ENCODE measurements around the gene WNT1. TPM values are rescaled to one million over a fixed set of nuclear protein-coding genes. Genes with fewer than 3 reads are reported as not detected.

The WNT1 gene
- total and polyA plus RNA-seq, 4 donors, result 0.09 to 0.20 (median 0.15) TPM; not detected in 1

GRCh38 chr12:49020441-49020840 is 42.3 kb downstream of the WNT1 start:
- no peak overlapping the region for H3K27ac ChIP-seq (ENCODE audit: low read depth in 1 of 2, low read length in 1 of 2)
- TF ChIP-seq, protein P1, sequence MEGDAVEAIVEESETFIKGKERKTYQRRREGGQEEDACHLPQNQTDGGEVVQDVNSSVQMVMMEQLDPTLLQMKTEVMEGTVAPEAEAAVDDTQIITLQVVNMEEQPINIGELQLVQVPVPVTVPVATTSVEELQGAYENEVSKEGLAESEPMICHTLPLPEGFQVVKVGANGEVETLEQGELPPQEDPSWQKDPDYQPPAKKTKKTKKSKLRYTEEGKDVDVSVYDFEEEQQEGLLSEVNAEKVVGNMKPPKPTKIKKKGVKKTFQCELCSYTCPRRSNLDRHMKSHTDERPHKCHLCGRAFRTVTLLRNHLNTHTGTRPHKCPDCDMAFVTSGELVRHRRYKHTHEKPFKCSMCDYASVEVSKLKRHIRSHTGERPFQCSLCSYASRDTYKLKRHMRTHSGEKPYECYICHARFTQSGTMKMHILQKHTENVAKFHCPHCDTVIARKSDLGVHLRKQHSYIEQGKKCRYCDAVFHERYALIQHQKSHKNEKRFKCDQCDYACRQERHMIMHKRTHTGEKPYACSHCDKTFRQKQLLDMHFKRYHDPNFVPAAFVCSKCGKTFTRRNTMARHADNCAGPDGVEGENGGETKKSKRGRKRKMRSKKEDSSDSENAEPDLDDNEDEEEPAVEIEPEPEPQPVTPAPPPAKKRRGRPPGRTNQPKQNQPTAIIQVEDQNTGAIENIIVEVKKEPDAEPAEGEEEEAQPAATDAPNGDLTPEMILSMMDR (IDR thresholded peaks at IDR 0.05; ENCODE audit: control extremely low read depth, extremely low read depth), result no peak
- no peak for DNase-seq
- H3K27me3 ChIP-seq (ENCODE audit: control insufficient read depth in 3 of 3, insufficient read depth in 3 of 3, low read length in 2 of 3), result no peaks in the 10 kb centered on the region
- no peak for ATAC-seq (ENCODE audit: insufficient read depth, low FRiP score)
- no peaks in the 10 kb centered on the region for H3K9me3 ChIP-seq (ENCODE audit: control insufficient read depth in 4 of 4, insufficient read depth in 3 of 4, low read length in 3 of 4)
- peaks cover 20 to 37% (median 30%) of the 10 kb centered on the region in 4 donors for H3K36me3 ChIP-seq (ENCODE audit: control insufficient read depth in 4 of 4, insufficient read depth in 4 of 4, low read length in 4 of 4)
- 79 to 86% methylated on average over 6 of the region's 6 CpGs for WGBS, 2 donors
- no peak overlapping the region for H3K9ac ChIP-seq (ENCODE audit: insufficient read depth in 1 of 2, low read length in 2 of 2)
- H3K4me3 ChIP-seq, result no peak overlapping the region
- peaks cover 0 to 14% (median 4%) of the 10 kb centered on the region in 5 donors for H3K4me1 ChIP-seq (ENCODE audit: control insufficient read depth in 5 of 5, insufficient read depth in 5 of 5, low read length in 5 of 5)

DNA sequence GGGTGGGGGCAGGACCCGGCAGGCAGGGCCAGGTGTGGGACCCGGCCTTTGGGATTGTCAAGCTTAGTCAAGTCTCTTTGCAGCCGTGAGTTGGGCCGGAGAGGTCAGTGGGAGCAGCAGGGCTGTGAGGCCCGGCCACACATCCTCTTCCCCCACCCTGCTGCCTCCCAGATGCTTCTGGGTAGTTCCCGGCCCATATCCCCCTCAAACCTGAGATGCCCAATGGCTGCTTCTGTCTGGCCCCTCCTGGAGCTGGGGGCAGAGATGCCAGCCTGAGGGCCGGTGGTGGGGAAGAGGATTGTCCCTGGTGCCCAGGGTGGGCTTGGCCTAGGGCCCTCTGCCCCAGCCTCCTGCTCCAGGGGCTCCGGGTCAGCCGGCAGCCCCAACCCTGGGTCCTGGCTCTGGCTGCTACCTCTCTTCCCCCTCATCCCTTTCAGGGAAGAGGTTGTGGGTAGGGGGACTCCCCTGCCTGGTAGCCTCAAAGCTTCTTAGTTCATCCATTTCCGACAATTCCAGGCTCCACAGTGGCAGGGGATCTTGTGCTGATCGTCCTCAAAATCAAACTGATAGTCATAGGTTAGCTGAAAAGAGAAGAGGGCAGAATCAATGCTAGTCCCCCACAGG is 43.3 kb downstream of the WNT1 start:
- 83 to 91% methylated on average over 11 of the region's 11 CpGs for WGBS, 2 donors
- H3K4me3 ChIP-seq, result no peak overlapping the region
- peaks cover 30 to 44% (median 36%) of the 10 kb centered on the region in 4 donors for H3K36me3 ChIP-seq (ENCODE audit: control insufficient read depth in 4 of 4, insufficient read depth in 4 of 4, low read length in 4 of 4)
- H3K9me3 ChIP-seq (ENCODE audit: control insufficient read depth in 4 of 4, insufficient read depth in 3 of 4, low read length in 3 of 4), result peaks cover 0 to under 1% (median 0%) of the 10 kb centered on the region in 4 donors
- ATAC-seq (ENCODE audit: insufficient read depth, low FRiP score) (no peak), DNase-seq (no peak)
- H3K27ac ChIP-seq (ENCODE audit: low read depth in 1 of 2, low read length in 1 of 2), result no peak overlapping the region
- no peaks in the 10 kb centered on the region for H3K27me3 ChIP-seq (ENCODE audit: control insufficient read depth in 3 of 3, insufficient read depth in 3 of 3, low read length in 2 of 3)
- TF ChIP-seq, protein P1 (IDR thresholded peaks at IDR 0.05; ENCODE audit: control extremely low read depth, extremely low read depth), result no peak
- no peak overlapping the region for H3K9ac ChIP-seq (ENCODE audit: insufficient read depth in 1 of 2, low read length in 2 of 2)
- H3K4me1 ChIP-seq (ENCODE audit: control insufficient read depth in 5 of 5, insufficient read depth in 5 of 5, low read length in 5 of 5), result peaks cover 0 to 14% (median 4%) of the 10 kb centered on the region in 5 donors

GRCh38 chr12:49022558-49023178 is 44.5 kb downstream of the WNT1 start:
- no peaks in the 10 kb centered on the region for H3K27me3 ChIP-seq (ENCODE audit: control insufficient read depth in 3 of 3, insufficient read depth in 3 of 3, low read length in 2 of 3)
- peaks cover 0 to 2% (median 0%) of the 10 kb centered on the region in 4 donors for H3K9me3 ChIP-seq (ENCODE audit: control insufficient read depth in 4 of 4, insufficient read depth in 3 of 4, low read length in 3 of 4)
- no peak overlapping the region for H3K9ac ChIP-seq (ENCODE audit: insufficient read depth in 1 of 2, low read length in 2 of 2)
- H3K4me3 ChIP-seq, result no peak overlapping the region
- DNase-seq (no peak), ATAC-seq (ENCODE audit: insufficient read depth, low FRiP score) (no peak)
- 96 to 98% methylated on average over 15 of the region's 15 CpGs for WGBS, 2 donors
- H3K36me3 ChIP-seq (ENCODE audit: control insufficient read depth in 4 of 4, insufficient read depth in 4 of 4, low read length in 4 of 4), result peaks cover 34 to 57% (median 41%) of the 10 kb centered on the region in 4 donors
- TF ChIP-seq, protein P1 (IDR thresholded peaks at IDR 0.05; ENCODE audit: control extremely low read depth, extremely low read depth), result no peak
- no peak overlapping the region for H3K27ac ChIP-seq (ENCODE audit: low read depth in 1 of 2, low read length in 1 of 2)
- peaks cover 0 to 7% (median 2%) of the 10 kb centered on the region in 5 donors for H3K4me1 ChIP-seq (ENCODE audit: control insufficient read depth in 5 of 5, insufficient read depth in 5 of 5, low read length in 5 of 5)
